HFF-Myc (cell line): ENCODE data around the gene MYO15A.

Experiments
- DNase-seq: peaks from one replicate; pipeline ENCODE4 v3.0.0-alpha.2; 2011; ENCODE audit warnings: low read depth; ENCODE audit errors: extremely low read depth
- H3K4me3 ChIP-seq: replicated peaks from 2 replicates; pipeline ENCODE4 v1.5.1; 2011; ENCODE audit warnings: low read depth, mild to moderate bottlenecking, control low read depth, low read length
- CTCF ChIP-seq: IDR thresholded peaks from 2 replicates; pipeline ENCODE4 v1.5.1; 2012; ENCODE audit warnings: mild to moderate bottlenecking, low read depth, low read length, control low read depth; ENCODE audit errors: missing control alignments

MYO15A gene

DNA sequence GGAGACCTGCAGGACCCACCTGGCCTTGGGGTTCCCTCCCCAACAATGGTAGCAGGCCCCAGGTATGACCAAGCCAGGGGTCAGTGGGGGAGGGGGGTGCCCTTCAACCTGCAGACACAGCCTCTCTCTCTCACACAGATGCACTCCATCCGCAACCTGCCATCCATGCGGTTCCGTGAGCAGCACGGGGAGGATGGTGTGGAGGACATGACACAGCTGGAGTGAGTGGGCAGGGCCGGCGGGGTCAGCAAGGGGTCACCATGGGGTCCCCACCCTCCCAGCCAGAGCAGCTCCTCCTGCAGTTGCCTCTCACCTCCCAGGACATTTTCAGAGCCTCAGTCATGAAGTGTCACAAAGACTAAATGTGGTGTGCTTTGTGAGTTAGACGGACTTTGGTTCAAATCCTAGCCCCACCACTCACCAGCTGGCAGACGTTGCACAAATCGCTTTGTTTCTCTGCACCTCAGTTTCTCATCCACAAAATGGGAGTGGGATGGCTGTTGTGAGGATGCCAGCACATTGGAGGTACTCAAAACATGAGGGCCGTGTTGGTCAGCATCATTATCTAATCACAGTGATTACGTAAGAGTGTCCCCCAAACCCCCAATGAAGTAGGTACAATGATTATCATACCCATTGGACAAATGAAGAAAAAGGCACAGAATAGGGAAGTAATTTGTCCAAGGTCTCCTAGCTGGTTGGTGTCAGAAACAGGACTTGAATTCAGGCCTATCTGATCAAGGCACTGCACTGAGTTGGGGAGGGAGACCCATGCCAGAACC lies 16.0 kb downstream of the MYO15A start:
- DNase-seq, result no peak
- no peak for TF ChIP-seq CTCF

GRCh38 chr17:18129041-18129502 lies 20.5 kb downstream of the MYO15A start:
- H3K4me3 ChIP-seq, result no peak overlapping the region
- no peak for TF ChIP-seq CTCF
- DNase-seq, result no peak

More for the DNA sequence above, 16.0 kb downstream of the MYO15A start:
- H3K4me3 ChIP-seq, result no peak overlapping the region

GRCh38 chr17:18132711-18133110 lies 24.2 kb downstream of the MYO15A start:
- no peak for DNase-seq
- no peak overlapping the region for H3K4me3 ChIP-seq
- no peak for TF ChIP-seq CTCF

DNA sequence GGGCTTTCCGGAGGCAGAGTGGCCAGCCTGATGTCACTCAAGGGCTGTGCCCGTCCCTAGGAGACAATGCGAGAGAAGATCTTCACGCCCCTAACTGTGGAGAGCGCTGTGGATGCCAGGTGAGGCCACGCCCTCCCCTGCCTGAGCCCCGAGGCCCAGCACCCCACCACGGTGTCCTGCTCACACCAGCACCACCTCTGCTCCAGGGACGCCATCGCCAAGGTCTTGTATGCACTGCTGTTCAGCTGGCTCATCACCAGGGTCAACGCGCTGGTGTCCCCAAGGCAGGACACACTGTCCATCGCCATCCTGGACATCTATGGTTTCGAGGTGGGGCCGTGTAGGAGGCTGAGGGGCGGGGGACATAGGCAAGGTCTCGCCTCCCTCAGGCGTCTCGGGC lies 27.8 kb downstream of the MYO15A start:
- no peak for DNase-seq
- TF ChIP-seq CTCF, result no peak
- no peak overlapping the region for H3K4me3 ChIP-seq

GRCh38 chr17:18138065-18138749 lies 29.7 kb downstream of the MYO15A start:
- H3K4me3 ChIP-seq, result no peak overlapping the region
- DNase-seq, result no peak
- TF ChIP-seq CTCF, result no peak

DNA sequence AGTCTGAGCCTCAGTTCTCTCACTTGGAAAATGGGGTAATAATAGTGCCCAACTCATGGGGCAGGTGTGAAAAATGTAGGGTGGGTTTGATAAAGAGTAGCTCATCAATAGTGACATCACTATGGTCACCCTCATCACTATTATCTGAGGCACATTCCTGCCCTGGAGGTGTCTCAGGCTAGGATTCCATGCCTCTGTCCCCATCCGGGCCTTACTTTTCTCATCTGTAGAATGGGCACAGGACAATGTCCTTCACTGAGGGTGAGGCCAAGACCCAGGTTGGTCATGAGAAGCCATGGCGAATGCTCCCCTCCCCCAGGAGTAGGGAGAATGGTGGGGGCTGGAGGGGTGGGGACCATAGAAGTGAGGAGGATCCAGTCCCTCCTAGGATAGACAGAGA lies 30.5 kb downstream of the MYO15A start:
- DNase-seq, result no peak
- no peak overlapping the region for H3K4me3 ChIP-seq
- no peak for TF ChIP-seq CTCF

DNA sequence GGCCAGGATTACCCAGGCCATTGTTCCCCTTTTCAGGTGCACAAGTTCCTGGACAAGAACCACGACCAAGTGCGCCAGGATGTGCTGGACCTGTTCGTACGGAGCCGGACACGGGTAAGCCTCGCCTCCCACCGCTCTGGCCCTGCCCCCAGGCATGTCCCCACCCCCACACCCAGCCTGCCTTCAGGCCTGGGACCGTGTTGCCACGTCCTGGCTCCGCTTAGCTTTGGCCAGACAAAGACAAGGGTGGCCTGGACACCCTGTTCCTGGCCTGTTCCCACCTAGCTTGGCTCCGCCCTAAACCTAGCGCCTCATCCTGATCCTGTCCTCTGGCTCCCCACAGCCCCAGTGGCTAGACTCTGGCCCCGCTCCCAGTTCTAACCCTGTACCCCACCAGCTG lies 30.9 kb downstream of the MYO15A start:
- no peak overlapping the region for H3K4me3 ChIP-seq
- no peak for DNase-seq
- no peak for TF ChIP-seq CTCF
